ENCODE data around the gene UGT2A3.

The UGT2A3 gene

GRCh38 chr4:68907788-68908700, 43.6 kb downstream of the UGT2A3 start:
- TF ChIP-seq POLR2AphosphoS5 (IDR thresholded peaks at IDR 0.05; ENCODE audit: low read depth, low read length) (no peak), TAF1 (IDR thresholded peaks at IDR 0.05; ENCODE audit: borderline replicate concordance, low read depth, low read length) (no peak), POLR2A (IDR thresholded peaks at IDR 0.05; ENCODE audit: low read depth, low read length) (no peak)
- no peak for FAIRE-seq
- DNase-seq (ENCODE audit: insufficient read length): no peak

GRCh38 chr4:68907245-68907644, 44.4 kb downstream of the UGT2A3 start:
- DNase-seq (ENCODE audit: insufficient read length) (no peak), FAIRE-seq (no peak)
- TF ChIP-seq POLR2AphosphoS5 (IDR thresholded peaks at IDR 0.05; ENCODE audit: low read depth, low read length): no peak

DNA sequence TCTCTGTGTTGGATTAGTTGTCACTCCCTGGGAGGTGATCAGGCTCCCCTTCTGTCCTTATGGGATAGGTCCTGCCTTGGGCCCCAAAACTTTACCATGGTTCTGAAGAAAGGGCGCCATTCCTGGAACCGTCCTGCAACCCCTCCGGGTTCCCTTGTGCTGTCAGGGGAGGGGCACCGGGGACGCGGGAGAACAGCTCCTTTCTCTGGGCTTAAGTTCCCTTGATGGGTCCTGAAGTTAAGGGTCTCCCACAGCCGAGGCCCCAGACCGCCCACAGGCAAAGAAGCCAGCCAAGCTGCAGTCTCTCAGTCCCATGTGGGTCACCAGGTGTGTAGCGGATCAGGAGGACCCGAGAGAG, 44.8 kb downstream of the UGT2A3 start:
- TF ChIP-seq TAF1 (IDR thresholded peaks at IDR 0.05; ENCODE audit: borderline replicate concordance, low read depth, low read length) (no peak), POLR2AphosphoS5 (IDR thresholded peaks at IDR 0.05; ENCODE audit: low read depth, low read length) (no peak), POLR2A (IDR thresholded peaks at IDR 0.05; ENCODE audit: low read depth, low read length) (no peak)
- no peak for DNase-seq (ENCODE audit: insufficient read length)

GRCh38 chr4:68905939-68906779, 45.4 kb downstream of the UGT2A3 start:
- no peak for FAIRE-seq
- TF ChIP-seq TAF1 (IDR thresholded peaks at IDR 0.05; ENCODE audit: borderline replicate concordance, low read depth, low read length) (no peak), POLR2AphosphoS5 (IDR thresholded peaks at IDR 0.05; ENCODE audit: low read depth, low read length) (no peak), POLR2A (IDR thresholded peaks at IDR 0.05; ENCODE audit: low read depth, low read length) (no peak)
- DNase-seq (ENCODE audit: insufficient read length): no peak

More for the DNA sequence above, 44.8 kb downstream of the UGT2A3 start:
- no peak for FAIRE-seq

GRCh38 chr4:68905598-68905938, 46.0 kb downstream of the UGT2A3 start:
- DNase-seq (ENCODE audit: insufficient read length) (no peak), FAIRE-seq (no peak)
- TF ChIP-seq POLR2A (IDR thresholded peaks at IDR 0.05; ENCODE audit: low read depth, low read length) (no peak), TAF1 (IDR thresholded peaks at IDR 0.05; ENCODE audit: borderline replicate concordance, low read depth, low read length) (no peak), POLR2AphosphoS5 (IDR thresholded peaks at IDR 0.05; ENCODE audit: low read depth, low read length) (no peak)

- FAIRE-seq (no peak), DNase-seq (ENCODE audit: insufficient read length) (no peak)
- TF ChIP-seq POLR2AphosphoS5 (IDR thresholded peaks at IDR 0.05; ENCODE audit: low read depth, low read length) (no peak), POLR2A (IDR thresholded peaks at IDR 0.05; ENCODE audit: low read depth, low read length) (no peak), TAF1 (IDR thresholded peaks at IDR 0.05; ENCODE audit: borderline replicate concordance, low read depth, low read length) (no peak)
Measured at GRCh38 chr4:68904786-68905185, 46.8 kb downstream of the UGT2A3 start.

DNA sequence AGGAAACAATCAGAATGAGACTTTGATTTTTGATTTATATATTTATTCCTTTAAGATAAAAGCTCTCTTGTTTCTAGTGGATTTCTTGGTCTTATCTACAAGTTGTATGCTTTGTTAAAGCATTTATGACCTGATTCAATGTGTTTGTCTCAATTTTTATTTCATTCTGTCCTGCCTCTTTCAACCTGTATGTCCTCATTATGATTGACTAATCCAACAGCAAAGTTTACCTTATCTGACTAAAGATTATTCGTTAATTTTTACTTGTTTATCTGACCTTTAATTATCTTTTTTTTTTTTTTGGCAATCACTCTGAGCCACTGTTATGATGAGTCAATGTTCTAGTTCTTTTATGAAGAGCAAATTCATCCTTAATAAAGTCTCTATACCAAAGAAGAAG, 54.9 kb downstream of the UGT2A3 start:
- TF ChIP-seq POLR2A (IDR thresholded peaks at IDR 0.05; ENCODE audit: low read depth, low read length) (no peak), POLR2AphosphoS5 (IDR thresholded peaks at IDR 0.05; ENCODE audit: low read depth, low read length) (no peak), TAF1 (IDR thresholded peaks at IDR 0.05; ENCODE audit: borderline replicate concordance, low read depth, low read length) (no peak)
- no peak for FAIRE-seq
- DNase-seq (ENCODE audit: insufficient read length): no peak

DNA sequence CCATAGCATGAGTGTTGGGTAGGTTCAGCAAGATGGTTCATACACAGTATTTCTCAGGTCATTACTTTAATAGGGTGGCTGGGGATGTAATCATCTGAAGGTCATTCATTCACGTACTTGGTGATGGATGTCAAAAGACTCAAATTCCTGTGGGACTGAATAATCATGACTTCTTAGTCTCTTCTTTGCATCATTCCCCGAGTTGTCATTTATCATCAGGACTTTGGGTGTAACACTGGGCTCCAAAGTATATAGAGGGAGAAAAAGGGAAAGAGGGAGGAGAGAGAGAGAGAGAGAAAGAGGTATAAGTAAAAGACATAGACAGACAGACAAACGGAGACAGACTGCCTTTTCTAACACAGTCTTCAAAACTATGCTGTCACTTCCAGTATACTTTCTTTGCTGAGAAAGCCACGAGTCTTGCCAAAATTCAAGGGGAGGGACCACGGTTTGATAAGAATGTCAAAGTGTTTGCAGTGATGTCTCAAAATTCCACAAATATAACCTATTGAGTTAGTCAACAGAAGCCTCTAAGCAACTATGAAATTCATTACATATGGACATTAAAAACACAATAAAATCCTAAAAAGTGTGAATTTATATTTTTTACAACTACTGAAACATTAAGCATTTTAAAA, 55.9 kb downstream of the UGT2A3 start:
- DNase-seq (ENCODE audit: insufficient read length) (no peak), FAIRE-seq (no peak)
- TF ChIP-seq TAF1 (IDR thresholded peaks at IDR 0.05; ENCODE audit: borderline replicate concordance, low read depth, low read length) (no peak), POLR2A (IDR thresholded peaks at IDR 0.05; ENCODE audit: low read depth, low read length) (no peak), POLR2AphosphoS5 (IDR thresholded peaks at IDR 0.05; ENCODE audit: low read depth, low read length) (no peak)

- DNase-seq (ENCODE audit: insufficient read length) (no peak), FAIRE-seq (no peak)
- TF ChIP-seq POLR2AphosphoS5 (IDR thresholded peaks at IDR 0.05; ENCODE audit: low read depth, low read length) (no peak), POLR2A (IDR thresholded peaks at IDR 0.05; ENCODE audit: low read depth, low read length) (no peak), TAF1 (IDR thresholded peaks at IDR 0.05; ENCODE audit: borderline replicate concordance, low read depth, low read length) (no peak)
Measured at GRCh38 chr4:68892861-68893260, 58.7 kb downstream of the UGT2A3 start.

- DNase-seq (ENCODE audit: insufficient read length) (no peak), FAIRE-seq (no peak)
- no peak for TF ChIP-seq POLR2AphosphoS5 (IDR thresholded peaks at IDR 0.05; ENCODE audit: low read depth, low read length)
- TF ChIP-seq TAF1 (IDR thresholded peaks at IDR 0.05; ENCODE audit: borderline replicate concordance, low read depth, low read length): no peak
- TF ChIP-seq POLR2A (IDR thresholded peaks at IDR 0.05; ENCODE audit: low read depth, low read length): no peak
Measured at GRCh38 chr4:68891678-68892077, 59.9 kb downstream of the UGT2A3 start.

GRCh38 chr4:68885545-68885944, 66.1 kb downstream of the UGT2A3 start:
- no peak for DNase-seq (ENCODE audit: insufficient read length)
- FAIRE-seq: no peak
- TF ChIP-seq POLR2A (IDR thresholded peaks at IDR 0.05; ENCODE audit: low read depth, low read length): no peak
- no peak for TF ChIP-seq TAF1 (IDR thresholded peaks at IDR 0.05; ENCODE audit: borderline replicate concordance, low read depth, low read length)
- TF ChIP-seq POLR2AphosphoS5 (IDR thresholded peaks at IDR 0.05; ENCODE audit: low read depth, low read length): no peak

Measured in GM12892 (cell line).